GM21529 (cell line): Measurements from ENCODE around the gene GNL3.
"Not testable (repeated sequence)": the region's sequence is repeated elsewhere in the genome, so short reads cannot be mapped to it uniquely, and the experiment has no call there.

Experiments
- ATAC-seq: cut with Tn5 transposase; IDR thresholded peaks from one replicate; pipeline ENCODE4 v1.9.1; 2021; ENCODE audit not compliant: unreplicated experiment

GNL3 gene

GRCh38 chr3:52685709-52686691 is at the start of gene GNL3, which contains the start of gene PBRM1:
Gene GNL3, plus strand, starts transcription at chr3:52686032. Its CDS starts 61 bp downstream, at chr3:52686093.
Gene PBRM1, minus strand, starts transcription at chr3:52685913.
- peak; percentile 63 for ATAC-seq

GRCh38 chr3:52636673-52637072 is 49.2 kb upstream of the GNL3 start:
- no peak for ATAC-seq

GRCh38 chr3:52645549-52645948 is 40.3 kb upstream of the GNL3 start:
- no peak for ATAC-seq

GRCh38 chr3:52649461-52650210 is 36.2 kb upstream of the GNL3 start:
- ATAC-seq: no peak

- ATAC-seq: no peak
Measured at GRCh38 chr3:52650439-52650838, 35.4 kb upstream of the GNL3 start.

- ATAC-seq: no peak
Measured at GRCh38 chr3:52651592-52651991, 34.2 kb upstream of the GNL3 start.

- no peak for ATAC-seq
Measured at GRCh38 chr3:52655895-52656294, 29.9 kb upstream of the GNL3 start.

GRCh38 chr3:52660046-52660445 is 25.8 kb upstream of the GNL3 start:
- no peak for ATAC-seq

GRCh38 chr3:52663098-52663497 is 22.7 kb upstream of the GNL3 start:
- ATAC-seq: no peak

- ATAC-seq: peak; percentile 89
Measured at GRCh38 chr3:52670621-52671521, 15.0 kb upstream of the GNL3 start.

- ATAC-seq: no peak
Measured at GRCh38 chr3:52671676-52672075, 14.2 kb upstream of the GNL3 start.

GRCh38 chr3:52676201-52676600 is 9.6 kb upstream of the GNL3 start:
- ATAC-seq: not testable (repeated sequence)

- ATAC-seq: no peak
Measured at GRCh38 chr3:52678265-52679198, 7.3 kb upstream of the GNL3 start.

- ATAC-seq: no peak
Measured at GRCh38 chr3:52679199-52679538, 6.7 kb upstream of the GNL3 start.

GRCh38 chr3:52679811-52680210 is 6.0 kb upstream of the GNL3 start:
- no peak for ATAC-seq

GRCh38 chr3:52681596-52681995 is 4.2 kb upstream of the GNL3 start:
- no peak for ATAC-seq

GRCh38 chr3:52682016-52682415 is 3.8 kb upstream of the GNL3 start:
- ATAC-seq: no peak

- no peak for ATAC-seq
Measured at GRCh38 chr3:52683611-52684010, 2.2 kb upstream of the GNL3 start.

- ATAC-seq: no peak
Measured at GRCh38 chr3:52684184-52684583, 1.6 kb upstream of the GNL3 start.

- ATAC-seq: peak; percentile 75
Measured at GRCh38 chr3:52685285-52685708, 535 bp upstream of the GNL3 start.
